ENCODE results near the gene LSM2.

LSM2 gene

GRCh38 chr6:31831350-31832215, 24.8 kb upstream of the LSM2 start:
- Histone ChIP-seq H3K27ac (ENCODE audit: low read length, poor library complexity, severe bottlenecking) (no peak overlapping the region), H2BK15ac (ENCODE audit: low read depth, poor library complexity, severe bottlenecking) (no peak overlapping the region), H3K14ac (ENCODE audit: low read length in 2 of 2) (no peak overlapping the region), H3K9me3 (ENCODE audit: control insufficient read depth, low read length) (no peaks in the 10 kb centered on the region), H3K79me1 (replicated peaks; ENCODE audit: low read length, poor library complexity, severe bottlenecking) (peaks cover 5% of the 10 kb centered on the region), H3K36me3 (ENCODE audit: control insufficient read depth in 1 of 2, insufficient read depth in 2 of 2, low read depth in 1 of 2, low read length in 2 of 2) (peaks cover 3 to 6% of the 10 kb centered on the region in 2 experiments), H3K4me1 (ENCODE audit: control insufficient read depth, insufficient read depth, low read depth, low read length) (peaks cover 5% of the 10 kb centered on the region), H2AFZ (ENCODE audit: low read depth, low read length) (no peak overlapping the region), H2BK5ac (ENCODE audit: low read depth, low read length, poor library complexity, severe bottlenecking) (no peak overlapping the region), H3K18ac (ENCODE audit: low read depth in 1 of 2, low read length in 2 of 2) (no peak overlapping the region), H3K4ac (ENCODE audit: low read depth in 1 of 2, low read length in 2 of 2) (peak overlapping the region in 1 of 2 experiments; percentile 37), H3K4me2 (ENCODE audit: low read length, poor library complexity, severe bottlenecking) (no peak overlapping the region), H2AK5ac (ENCODE audit: low read length, severe bottlenecking) (no peak overlapping the region), H3K9ac (ENCODE audit: low read length) (peak overlapping the region; percentile 93), H4K91ac (ENCODE audit: low read length) (no peak overlapping the region), H3K23ac (ENCODE audit: low read length in 2 of 2) (no peak overlapping the region), H3K27me3 (ENCODE audit: control insufficient read depth in 1 of 2, insufficient read depth in 1 of 2, low read length in 2 of 2) (no peaks in the 10 kb centered on the region), H2BK120ac (ENCODE audit: low read depth, low read length) (no peak overlapping the region), H2BK12ac (ENCODE audit: low read length in 2 of 2) (no peak overlapping the region), H4K8ac (ENCODE audit: low read length) (no peak overlapping the region), H3K4me3 (ENCODE audit: insufficient read depth in 1 of 2, low read depth in 1 of 2, low read length in 2 of 2) (peak overlapping the region in 1 of 2 experiments; percentile 79)
- 97% methylated on average over 11 of the region's 15 CpGs for WGBS
- peak; percentile 15 for DNase-seq

GRCh38 chr6:31830886-31831335, 24.1 kb upstream of the LSM2 start:
- Histone ChIP-seq H3K36me3 (ENCODE audit: control insufficient read depth in 1 of 2, insufficient read depth in 2 of 2, low read depth in 1 of 2, low read length in 2 of 2) (no peaks in the 10 kb centered on the region), H3K4me1 (ENCODE audit: control insufficient read depth, insufficient read depth, low read depth, low read length) (peaks cover 9% of the 10 kb centered on the region), H2BK5ac (ENCODE audit: low read depth, low read length, poor library complexity, severe bottlenecking) (no peak overlapping the region), H4K8ac (ENCODE audit: low read length) (no peak overlapping the region), H2BK120ac (ENCODE audit: low read depth, low read length) (no peak overlapping the region), H3K79me1 (replicated peaks; ENCODE audit: low read length, poor library complexity, severe bottlenecking) (peaks cover 5% of the 10 kb centered on the region), H2AFZ (ENCODE audit: low read depth, low read length) (no peak overlapping the region), H3K9me3 (ENCODE audit: control insufficient read depth, low read length) (no peaks in the 10 kb centered on the region), H2AK5ac (ENCODE audit: low read length, severe bottlenecking) (no peak overlapping the region), H3K27ac (ENCODE audit: low read length, poor library complexity, severe bottlenecking) (no peak overlapping the region), H2BK12ac (ENCODE audit: low read length in 2 of 2) (no peak overlapping the region), H3K4me3 (ENCODE audit: insufficient read depth in 1 of 2, low read depth in 1 of 2, low read length in 2 of 2) (peak overlapping the region in 1 of 2 experiments; percentile 79), H3K14ac (ENCODE audit: low read length in 2 of 2) (no peak overlapping the region), H3K23ac (ENCODE audit: low read length in 2 of 2) (no peak overlapping the region), H3K4me2 (ENCODE audit: low read length, poor library complexity, severe bottlenecking) (peak overlapping the region; percentile 90), H3K4ac (ENCODE audit: low read depth in 1 of 2, low read length in 2 of 2) (peak overlapping the region in 1 of 2 experiments; percentile 49), H3K18ac (ENCODE audit: low read depth in 1 of 2, low read length in 2 of 2) (no peak overlapping the region), H3K9ac (ENCODE audit: low read length) (peak overlapping the region; percentile 93), H4K91ac (ENCODE audit: low read length) (no peak overlapping the region), H2BK15ac (ENCODE audit: low read depth, poor library complexity, severe bottlenecking) (no peak overlapping the region), H3K27me3 (ENCODE audit: control insufficient read depth in 1 of 2, insufficient read depth in 1 of 2, low read length in 2 of 2) (no peaks in the 10 kb centered on the region)
- 80% methylated on average over 5 of the region's 6 CpGs for WGBS
- DNase-seq: no peak

GRCh38 chr6:31829633-31830283, 23.0 kb upstream of the LSM2 start:
- peak overlapping the region; percentile 93 for H3K9ac ChIP-seq (ENCODE audit: low read length)
- H4K91ac ChIP-seq (ENCODE audit: low read length): no peak overlapping the region
- 8% methylated on average over 12 of the region's 15 CpGs for WGBS

More at GRCh38 chr6:31829633-31830283, 23.0 kb upstream of the LSM2 start:
- Histone ChIP-seq H3K27me3 (ENCODE audit: control insufficient read depth in 1 of 2, insufficient read depth in 1 of 2, low read length in 2 of 2) (no peaks in the 10 kb centered on the region), H3K79me1 (replicated peaks; ENCODE audit: low read length, poor library complexity, severe bottlenecking) (peaks cover 5% of the 10 kb centered on the region), H3K23ac (ENCODE audit: low read length in 2 of 2) (no peak overlapping the region), H3K36me3 (ENCODE audit: control insufficient read depth in 1 of 2, insufficient read depth in 2 of 2, low read depth in 1 of 2, low read length in 2 of 2) (no peaks in the 10 kb centered on the region), H3K4me1 (ENCODE audit: control insufficient read depth, insufficient read depth, low read depth, low read length) (peaks cover 9% of the 10 kb centered on the region), H3K4me2 (ENCODE audit: low read length, poor library complexity, severe bottlenecking) (peak overlapping the region; percentile 90), H2AK5ac (ENCODE audit: low read length, severe bottlenecking) (no peak overlapping the region), H3K4ac (ENCODE audit: low read depth in 1 of 2, low read length in 2 of 2) (no peak overlapping the region), H3K9me3 (ENCODE audit: control insufficient read depth, low read length) (no peaks in the 10 kb centered on the region), H3K27ac (ENCODE audit: low read length, poor library complexity, severe bottlenecking) (no peak overlapping the region), H2BK5ac (ENCODE audit: low read depth, low read length, poor library complexity, severe bottlenecking) (no peak overlapping the region), H2BK15ac (ENCODE audit: low read depth, poor library complexity, severe bottlenecking) (no peak overlapping the region), H3K14ac (ENCODE audit: low read length in 2 of 2) (no peak overlapping the region), H2BK12ac (ENCODE audit: low read length in 2 of 2) (no peak overlapping the region), H2AFZ (ENCODE audit: low read depth, low read length) (no peak overlapping the region), H2BK120ac (ENCODE audit: low read depth, low read length) (no peak overlapping the region), H3K18ac (ENCODE audit: low read depth in 1 of 2, low read length in 2 of 2) (no peak overlapping the region), H3K4me3 (ENCODE audit: insufficient read depth in 1 of 2, low read depth in 1 of 2, low read length in 2 of 2) (peak overlapping the region; percentile 30 to 79), H4K8ac (ENCODE audit: low read length) (no peak overlapping the region)
- DNase-seq: peak; percentile 74
